Tibial artery (tissue), 4 donors: ENCODE measurements around the gene ZNF280C.

ENCODE experiments used
- DNase-seq, 2 donors: peaks; one replicate each; pipeline ENCODE4 v3.0.0-alpha.2; 2019
- H3K27ac ChIP-seq, 2 donors: fragments of 200-600 bp; sonication (generic) in 1 of 2; 1 replicate in 1 of 2; 2 replicates in 1 of 2; pipeline ENCODE4 v1.5.1; 2018 to 2019; ENCODE audit warnings: mild to moderate bottlenecking in 1 of 2
- H3K27me3 ChIP-seq, 2 donors: fragments of 200-600 bp; sonication (generic) in 1 of 2; one replicate each; pipeline versions ENCODE4 v1.5.1 to v1.6.0; 2016 to 2019
- H3K36me3 ChIP-seq, 3 donors: fragments of 200-600 bp; sonication (generic) in 2 of 3; one replicate each; pipeline ENCODE4 v1.5.1; 2016 to 2019; ENCODE audit warnings: mild to moderate bottlenecking in 2 of 3
- H3K4me1 ChIP-seq, 4 donors: fragments of 200-600 bp; sonication (generic) in 2 of 4; 1 replicate in 3 of 4; 2 replicates in 1 of 4; pipeline ENCODE4 v1.5.1; 2016 to 2019
- H3K4me3 ChIP-seq, 2 donors: fragments of 200-600 bp; sonication (generic) in 1 of 2; 1 replicate in 1 of 2; 2 replicates in 1 of 2; pipeline ENCODE4 v1.5.1; 2018 to 2019; ENCODE audit warnings: mild to moderate bottlenecking in 2 of 2
- H3K9me3 ChIP-seq, 3 donors: fragments of 200-600 bp; sonication (generic) in 1 of 3; one replicate each; pipeline ENCODE4 v1.5.1; 2016 to 2019
- CTCF ChIP-seq, 2 experiments: fragments of 200-600 bp in 1 of 2; fragments of 450-650 bp in 1 of 2; IDR thresholded peaks; one replicate each; pipeline ENCODE4 v1.5.1; 2017 to 2019; ENCODE audit warnings: antibody characterized with exemption in 2 of 2, mild to moderate bottlenecking in 1 of 2, moderate library complexity in 1 of 2
- intact Hi-C: fragments of 100-400 bp; cut with DNase I; formaldehyde crosslinking; loops from one replicate; pipeline ENCODE4 v1.15.0; 2023; ENCODE audit warnings: low total_unique reads

The ZNF280C gene

GRCh38 chrX:130264573-130264972 lies 4.1 kb downstream of the ZNF280C start:
- TF ChIP-seq CTCF (IDR thresholded peaks at IDR 0.05), result no peak

GRCh38 chrX:130263016-130263415 lies 5.7 kb downstream of the ZNF280C start:
- no peak overlapping the region for H3K4me3 ChIP-seq
- DNase-seq, result no peak
- H3K4me1 ChIP-seq, result no peaks in the 10 kb centered on the region
- intact Hi-C loops, result no loop called here
- no peak overlapping the region for H3K27ac ChIP-seq
- H3K36me3 ChIP-seq, result no peaks in the 10 kb centered on the region
- no peak for TF ChIP-seq CTCF (IDR thresholded peaks at IDR 0.05)
- no peaks in the 10 kb centered on the region for H3K27me3 ChIP-seq
- H3K9me3 ChIP-seq, result no peaks in the 10 kb centered on the region

More at GRCh38 chrX:130264573-130264972, 4.1 kb downstream of the ZNF280C start:
- Histone ChIP-seq H3K4me3 (no peak overlapping the region), H3K27ac (no peak overlapping the region), H3K36me3 (no peaks in the 10 kb centered on the region), H3K27me3 (no peaks in the 10 kb centered on the region), H3K4me1 (no peaks in the 10 kb centered on the region), H3K9me3 (no peaks in the 10 kb centered on the region)
- intact Hi-C loops, result no loop called here
- no peak for DNase-seq

- no peak overlapping the region for H3K4me3 ChIP-seq
- H3K27me3 ChIP-seq, result no peaks in the 10 kb centered on the region
- H3K4me1 ChIP-seq, result no peaks in the 10 kb centered on the region
- H3K27ac ChIP-seq, result no peak overlapping the region
- H3K36me3 ChIP-seq, result no peaks in the 10 kb centered on the region
- no peak for TF ChIP-seq CTCF (IDR thresholded peaks at IDR 0.05)
- intact Hi-C loops, result no loop called here
- no peak for DNase-seq
- H3K9me3 ChIP-seq, result no peaks in the 10 kb centered on the region
These were observed 6.5 kb downstream of the ZNF280C start for GRCh38 chrX:130262231-130262630.

- no peak for TF ChIP-seq CTCF (IDR thresholded peaks at IDR 0.05)
- no peak for DNase-seq
- H3K4me1 ChIP-seq, result no peaks in the 10 kb centered on the region
- H3K27ac ChIP-seq, result no peak overlapping the region
- no peaks in the 10 kb centered on the region for H3K9me3 ChIP-seq
- no peaks in the 10 kb centered on the region for H3K36me3 ChIP-seq
- H3K4me3 ChIP-seq, result no peak overlapping the region
- H3K27me3 ChIP-seq, result no peaks in the 10 kb centered on the region
- intact Hi-C loops, result no loop called here
These were observed 7.3 kb downstream of the ZNF280C start for GRCh38 chrX:130261296-130261893.

- Histone ChIP-seq H3K9me3 (no peaks in the 10 kb centered on the region), H3K27ac (no peak overlapping the region), H3K36me3 (peaks cover 0 to 6% (median 0%) of the 10 kb centered on the region in 3 donors), H3K4me1 (no peaks in the 10 kb centered on the region), H3K27me3 (no peaks in the 10 kb centered on the region), H3K4me3 (no peak overlapping the region)
- intact Hi-C loops, result no loop called here
- TF ChIP-seq CTCF (IDR thresholded peaks at IDR 0.05), result no peak
- no peak for DNase-seq
These were observed 8.4 kb downstream of the ZNF280C start for GRCh38 chrX:130260316-130260715.

GRCh38 chrX:130253916-130254315 lies 14.8 kb downstream of the ZNF280C start:
- no peak overlapping the region for H3K4me3 ChIP-seq

More at GRCh38 chrX:130253916-130254315, 14.8 kb downstream of the ZNF280C start:
- no peak for DNase-seq
- Histone ChIP-seq H3K27ac (no peak overlapping the region), H3K36me3 (peaks cover 0 to 6% (median 0%) of the 10 kb centered on the region in 3 donors), H3K4me1 (no peaks in the 10 kb centered on the region), H3K27me3 (no peaks in the 10 kb centered on the region), H3K9me3 (no peaks in the 10 kb centered on the region)
- intact Hi-C loops, result no loop called here
- TF ChIP-seq CTCF (IDR thresholded peaks at IDR 0.05), result no peak
